ENCODE data around the gene LILRA2. TPM values are rescaled to one million over a fixed set of nuclear protein-coding genes. Genes with fewer than 3 reads are reported as not detected.

The LILRA2 gene
- total RNA-seq, 1 donor from 2014 or later = not detected

- no peaks in the 10 kb centered on the region for H3F3A ChIP-seq (ENCODE audit: low read depth)
- no peak for DNase-seq (ENCODE audit: low spot score)
- Mint-ChIP-seq H3K27ac (no peak overlapping the region), H3K4me1 (no peaks in the 10 kb centered on the region), H3K4me3 (no peak overlapping the region), H3K27me3 (ENCODE audit: insufficient read depth, low read depth) (peaks cover 2% of the 10 kb centered on the region), H3K9me3 (peaks cover 27% of the 10 kb centered on the region), H3K36me3 (no peaks in the 10 kb centered on the region)
- H3K9me3 ChIP-seq (ENCODE audit: low read depth) = no peaks in the 10 kb centered on the region
- H3K27me3 ChIP-seq = no peaks in the 10 kb centered on the region
- no peak overlapping the region for H3K4me3 ChIP-seq
- no peak overlapping the region for H3K9ac ChIP-seq
- no peak overlapping the region for H3K27ac ChIP-seq
- no peaks in the 10 kb centered on the region for H3K79me2 ChIP-seq (ENCODE audit: low read depth)
- no peak overlapping the region for H3K4me2 ChIP-seq
- H4K20me1 ChIP-seq (ENCODE audit: low read depth) = no peaks in the 10 kb centered on the region
- H3K36me3 ChIP-seq = no peaks in the 10 kb centered on the region
- no peaks in the 10 kb centered on the region for H3K4me1 ChIP-seq
- no peak for TF ChIP-seq EZH2 (IDR thresholded peaks at IDR 0.05)
- TF ChIP-seq CTCF (IDR thresholded peaks at IDR 0.05) = no peak
- TF ChIP-seq EZH2phosphoT487 (IDR thresholded peaks at IDR 0.05) = no peak
- H2AFZ ChIP-seq (replicated peaks) = no peak overlapping the region
These were observed 19.6 kb upstream of the LILRA2 start for GRCh38 chr19:54554006-54554405.

- Histone ChIP-seq H3K4me2 (no peak overlapping the region), H3K79me2 (ENCODE audit: low read depth) (no peaks in the 10 kb centered on the region), H3K36me3 (no peaks in the 10 kb centered on the region), H3K27me3 (no peaks in the 10 kb centered on the region), H3K4me3 (no peak overlapping the region), H4K20me1 (ENCODE audit: low read depth) (no peaks in the 10 kb centered on the region), H3K4me1 (no peaks in the 10 kb centered on the region), H3F3A (ENCODE audit: low read depth) (no peaks in the 10 kb centered on the region), H3K27ac (no peak overlapping the region), H3K9ac (no peak overlapping the region), H2AFZ (replicated peaks) (no peak overlapping the region), H3K9me3 (ENCODE audit: low read depth) (no peaks in the 10 kb centered on the region)
- DNase-seq (ENCODE audit: low spot score) = no peak
- Mint-ChIP-seq H3K4me1 (no peaks in the 10 kb centered on the region), H3K27ac (no peak overlapping the region), H3K4me3 (no peak overlapping the region), H3K9me3 (peaks cover 24% of the 10 kb centered on the region), H3K27me3 (ENCODE audit: insufficient read depth, low read depth) (peaks cover 2% of the 10 kb centered on the region), H3K36me3 (no peaks in the 10 kb centered on the region)
- TF ChIP-seq CTCF (IDR thresholded peaks at IDR 0.05) (no peak), EZH2 (IDR thresholded peaks at IDR 0.05) (no peak), EZH2phosphoT487 (IDR thresholded peaks at IDR 0.05) (no peak)
These were observed 18.7 kb upstream of the LILRA2 start for GRCh38 chr19:54554896-54555295.

- no peak overlapping the region for H3K4me3 ChIP-seq
- H3K27ac ChIP-seq = no peak overlapping the region
- no peak for DNase-seq (ENCODE audit: low spot score)
- no peak overlapping the region for H3K4me3 Mint-ChIP-seq
- H3K9ac ChIP-seq = no peak overlapping the region
- H3K27me3 Mint-ChIP-seq (ENCODE audit: insufficient read depth, low read depth) = peaks cover 2% of the 10 kb centered on the region
- no peak overlapping the region for H3K4me2 ChIP-seq
- no peaks in the 10 kb centered on the region for H3K4me1 ChIP-seq
- H3K79me2 ChIP-seq (ENCODE audit: low read depth) = no peaks in the 10 kb centered on the region
- H4K20me1 ChIP-seq (ENCODE audit: low read depth) = no peaks in the 10 kb centered on the region
- H2AFZ ChIP-seq (replicated peaks) = no peak overlapping the region
- H3K9me3 ChIP-seq (ENCODE audit: low read depth) = no peaks in the 10 kb centered on the region
- no peaks in the 10 kb centered on the region for H3F3A ChIP-seq (ENCODE audit: low read depth)
- no peaks in the 10 kb centered on the region for H3K36me3 ChIP-seq
- H3K27me3 ChIP-seq = no peaks in the 10 kb centered on the region
- no peaks in the 10 kb centered on the region for H3K36me3 Mint-ChIP-seq
- no peak overlapping the region for H3K27ac Mint-ChIP-seq
- TF ChIP-seq EZH2 (IDR thresholded peaks at IDR 0.05) = no peak
- TF ChIP-seq CTCF (IDR thresholded peaks at IDR 0.05) = no peak
- no peak for TF ChIP-seq EZH2phosphoT487 (IDR thresholded peaks at IDR 0.05)
- H3K9me3 Mint-ChIP-seq = peaks cover 20% of the 10 kb centered on the region
- no peaks in the 10 kb centered on the region for H3K4me1 Mint-ChIP-seq
These were observed 17.4 kb upstream of the LILRA2 start for GRCh38 chr19:54556194-54556593.
